NCI-H226 (cell line): Measurements from ENCODE around the gene SS18L1.
"Not testable (repeated sequence)": the region's sequence is repeated elsewhere in the genome, so short reads cannot be mapped to it uniquely, and the experiment has no call there.

Experiments used
- DNase-seq: peaks from one replicate; pipeline ENCODE4 v3.0.0-alpha.2; 2015

Gene SS18L1

DNA sequence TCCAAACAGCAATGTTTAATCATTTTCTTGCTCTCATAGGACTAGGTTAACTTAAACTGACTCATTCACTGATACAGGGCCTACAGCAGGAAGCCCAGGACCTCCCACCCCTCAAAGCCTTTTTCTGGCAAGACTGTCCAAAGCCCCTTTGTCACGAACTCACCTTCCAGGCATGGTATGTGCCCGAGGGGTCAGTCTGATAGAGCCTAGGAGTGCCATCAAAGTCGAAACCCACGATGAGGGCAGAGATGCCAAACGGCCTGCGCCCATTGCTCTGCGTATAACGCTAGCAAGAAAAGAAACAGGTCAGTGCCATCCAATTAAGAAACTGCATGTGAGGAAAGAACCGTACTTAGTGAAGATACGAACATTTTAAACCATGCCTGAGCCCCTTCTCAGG is 4.7 kb upstream of the SS18L1 start:
- DNase-seq, result no peak

DNA sequence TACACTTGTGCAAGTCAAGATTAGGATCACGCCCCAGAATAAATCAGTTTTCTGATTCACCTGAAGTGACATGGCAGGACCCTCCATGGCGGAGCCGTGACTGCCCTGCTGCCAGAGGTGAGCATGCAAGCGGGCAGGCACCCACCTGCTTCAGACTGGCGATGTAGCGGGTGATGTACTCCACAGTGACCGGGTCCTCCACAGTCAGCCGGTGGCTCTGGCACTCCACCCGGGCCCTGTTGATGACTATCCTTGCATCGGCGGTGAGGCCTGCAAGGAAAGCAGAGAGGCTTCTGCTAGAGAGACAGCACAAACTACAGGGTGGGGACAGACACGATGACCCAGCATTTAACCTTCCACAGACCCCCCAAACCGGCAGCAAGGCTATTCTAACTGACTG is 3.9 kb upstream of the SS18L1 start:
- DNase-seq, result no peak

DNA sequence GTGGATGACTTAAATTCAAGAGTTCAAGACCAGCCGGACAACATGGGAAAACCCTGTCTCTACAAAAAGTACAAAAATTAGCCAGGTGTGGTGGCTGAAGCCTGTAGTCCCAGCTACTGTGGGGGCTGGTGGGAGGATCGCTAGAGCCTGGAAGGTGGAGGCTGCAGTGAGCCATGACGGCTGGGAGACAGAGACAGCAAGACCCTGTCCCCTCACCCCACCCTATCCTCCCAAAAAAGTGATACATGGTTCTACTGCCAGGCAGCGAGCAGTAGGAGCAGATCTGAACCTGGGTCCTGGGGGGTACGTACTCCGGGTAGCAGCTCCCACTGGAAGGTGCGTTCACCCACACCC is 2.5 kb upstream of the SS18L1 start:
- DNase-seq, result no peak

DNA sequence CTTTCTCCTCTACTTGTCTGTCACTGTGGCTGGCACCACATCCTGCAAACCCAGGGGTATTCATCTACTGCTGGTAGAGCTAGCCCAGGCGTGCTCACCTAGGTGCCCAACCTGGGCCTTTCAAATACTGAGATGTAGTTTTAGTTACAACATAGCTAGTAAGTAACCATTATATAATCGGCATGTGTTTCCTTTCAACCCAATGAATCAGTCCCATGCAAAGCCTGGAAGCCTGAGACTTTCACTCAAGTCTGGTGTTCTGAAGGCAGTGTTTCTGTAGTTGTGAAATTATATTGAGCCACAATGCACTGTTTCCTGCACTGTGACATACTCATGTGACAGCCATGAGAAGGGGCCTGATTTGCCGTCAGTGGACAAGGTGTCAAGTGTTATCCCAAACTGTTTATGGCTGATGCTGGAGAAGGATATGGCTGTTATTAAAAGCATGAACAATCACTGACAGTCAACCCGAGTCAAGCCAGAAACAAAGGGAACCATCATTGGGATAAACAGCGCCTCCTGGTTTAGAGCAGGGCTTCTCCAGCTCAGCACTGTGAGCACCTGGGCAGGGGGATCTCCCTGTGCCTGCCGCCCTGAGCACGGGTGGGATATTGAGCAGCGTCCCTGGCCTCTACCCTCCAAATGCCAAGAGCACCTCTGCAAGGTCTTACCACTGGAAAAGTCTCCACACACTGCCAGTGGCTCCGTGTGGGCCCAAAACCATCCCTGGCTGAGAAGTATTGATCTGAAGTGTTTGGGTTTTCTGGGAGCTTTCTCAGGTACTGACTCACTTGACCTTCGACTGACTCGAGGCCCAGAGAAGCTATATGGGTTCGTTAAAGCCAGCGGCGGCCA is 1.9 kb upstream of the SS18L1 start:
- DNase-seq, result no peak

DNA sequence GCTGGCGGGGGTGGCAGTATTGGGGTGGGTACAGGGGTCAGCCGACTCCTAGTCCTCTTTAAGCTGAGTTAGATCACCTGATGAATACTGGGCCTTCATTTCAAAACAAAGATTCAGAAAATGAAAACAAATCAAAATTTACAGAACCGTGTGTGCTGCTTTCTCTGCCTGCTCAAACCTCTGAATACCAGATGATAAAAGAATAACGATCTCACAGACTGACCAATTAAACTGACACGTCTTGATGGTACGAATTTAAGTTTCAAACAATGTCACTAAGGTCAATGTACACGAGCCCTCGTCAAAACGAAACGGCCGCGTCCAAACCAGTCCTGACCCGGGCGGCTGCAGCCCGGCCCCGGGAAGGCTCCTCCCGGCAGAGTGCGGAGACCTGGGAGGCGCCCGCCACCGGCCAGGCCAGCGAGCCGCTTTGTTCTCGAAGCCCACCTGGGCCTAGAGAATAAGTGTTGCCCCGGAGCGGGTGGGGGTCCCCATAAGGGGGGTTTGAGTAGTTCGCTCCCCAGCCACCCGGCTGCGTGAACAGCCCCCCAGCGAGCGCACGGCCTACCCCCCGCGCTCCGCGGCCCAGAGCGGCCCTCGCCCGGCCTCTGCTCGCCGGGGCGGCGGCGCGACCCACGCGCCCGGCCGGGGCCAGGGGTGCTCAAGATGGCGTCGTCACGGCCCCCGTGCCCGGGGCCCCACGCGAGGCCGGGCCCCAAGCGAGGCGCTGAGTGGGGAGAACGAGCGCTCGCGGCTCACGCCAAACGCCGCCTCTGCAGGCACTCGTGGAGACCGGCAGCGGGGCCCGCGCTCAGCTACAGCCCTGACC is 1.1 kb upstream of the SS18L1 start:
- no peak for DNase-seq

DNA sequence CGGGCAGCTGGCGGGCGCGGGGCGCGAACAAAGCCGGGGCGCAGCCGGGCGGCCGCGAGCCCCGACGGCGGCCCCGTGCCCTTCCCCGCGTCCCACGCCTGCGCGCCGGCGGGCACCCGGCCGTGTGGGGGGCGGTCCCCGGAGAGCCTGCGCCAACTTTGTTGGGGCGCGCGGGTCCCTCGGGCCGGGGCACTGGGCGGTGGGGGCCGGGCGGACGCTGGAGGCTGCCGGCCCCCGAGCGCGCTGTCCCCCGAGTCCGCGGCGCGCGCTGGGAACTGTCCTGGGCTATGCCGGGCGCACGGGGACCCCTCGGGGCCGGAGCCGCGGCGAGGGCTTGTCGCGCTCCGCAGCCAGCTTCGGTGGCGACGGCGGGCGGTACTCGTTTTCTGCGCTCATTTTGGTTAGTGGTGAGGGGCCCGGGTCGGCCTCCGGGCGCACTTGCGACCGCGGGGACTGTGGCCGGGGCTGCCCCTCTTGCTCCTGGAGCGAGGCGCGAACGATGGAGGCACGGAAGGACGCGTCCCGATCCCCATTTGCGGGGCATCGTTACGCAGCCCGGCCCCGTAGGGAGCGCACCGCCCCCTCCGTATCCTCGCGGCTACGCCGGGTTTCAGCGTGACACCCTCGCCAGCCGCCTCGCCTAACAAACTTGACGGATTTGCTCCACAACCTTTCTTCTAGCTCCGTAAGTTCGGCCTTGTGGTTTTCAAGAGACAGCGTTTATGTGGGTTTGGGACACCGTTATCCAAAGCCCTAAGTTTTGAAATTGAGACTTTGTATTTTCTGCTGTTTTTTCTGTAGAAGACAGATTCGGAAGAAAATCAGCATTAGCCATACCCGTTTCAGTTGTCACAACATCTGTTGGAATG is 622 bp downstream of the SS18L1 start:
- DNase-seq, result no peak

DNA sequence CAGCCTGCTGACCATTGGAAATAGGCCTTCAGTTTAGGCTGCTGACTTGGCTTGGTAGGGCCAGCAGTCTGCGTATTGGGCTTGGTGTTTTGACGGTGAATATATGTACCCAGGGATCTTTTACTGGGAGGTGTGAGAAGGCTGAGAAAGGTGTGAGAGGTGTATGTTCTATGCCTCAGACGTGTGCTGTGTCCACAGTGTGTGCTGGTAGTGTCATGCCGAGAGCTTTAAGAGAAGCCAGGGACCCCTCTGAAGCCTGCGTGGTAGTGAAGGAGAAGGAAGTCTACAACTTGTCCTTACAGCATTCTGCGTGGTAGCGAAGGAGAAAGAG is 2.1 kb downstream of the SS18L1 start:
- DNase-seq, result no peak

DNA sequence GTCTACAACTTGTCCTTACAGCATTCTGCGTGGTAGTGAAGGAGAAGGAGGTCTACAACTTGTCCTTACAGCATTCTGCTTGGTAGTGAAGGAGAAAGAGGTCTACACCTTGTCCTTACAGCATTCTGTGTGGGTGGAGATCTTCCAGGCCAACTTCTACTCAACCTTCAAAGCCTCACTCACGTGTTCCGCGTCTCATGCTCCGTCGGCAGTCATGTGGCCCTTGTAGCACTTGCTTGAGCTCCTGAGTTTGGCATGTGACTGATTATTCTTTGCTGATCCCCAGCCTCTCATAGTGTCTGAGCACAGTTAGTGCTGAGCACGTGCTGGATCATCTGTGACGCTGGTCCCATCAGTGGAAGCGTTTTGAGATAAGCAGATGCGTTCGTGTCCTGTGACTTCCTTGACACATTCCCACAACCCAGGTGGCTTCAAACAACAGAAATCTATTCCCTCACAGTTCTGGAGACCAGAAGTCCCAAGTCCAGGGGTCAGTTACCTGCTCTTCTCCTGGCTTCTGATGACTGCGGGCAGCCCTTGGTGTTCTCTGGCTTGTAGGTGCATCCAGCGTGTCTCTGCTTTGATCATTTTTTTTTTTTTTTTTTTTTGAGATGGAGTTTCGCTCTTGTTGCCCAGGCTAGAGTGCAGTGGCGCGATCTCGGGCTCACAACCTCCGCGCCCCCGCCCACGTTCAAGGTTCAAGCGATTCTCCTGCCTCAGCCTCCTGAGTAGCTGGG is 2.6 kb downstream of the SS18L1 start:
- DNase-seq, result no peak

DNA sequence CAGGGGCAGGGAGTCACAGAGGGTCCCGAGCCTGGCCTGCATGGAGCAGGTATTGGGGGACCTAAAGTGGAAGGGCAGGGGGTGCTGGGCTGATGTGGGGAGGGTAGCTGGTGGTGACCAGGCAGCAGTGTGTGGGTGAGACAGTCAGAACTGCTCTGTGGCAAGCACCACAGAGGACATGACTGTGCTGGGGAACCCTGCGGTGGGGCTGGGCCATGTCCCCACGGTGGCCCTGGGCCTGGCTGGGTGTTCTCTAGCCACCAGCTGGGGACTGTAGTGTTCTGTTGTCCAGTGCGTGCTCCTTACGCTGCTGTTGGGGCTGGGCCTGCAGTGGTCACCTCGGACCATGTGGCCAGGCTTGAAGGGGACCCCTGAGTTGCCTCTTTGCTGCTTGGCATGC is 3.6 kb downstream of the SS18L1 start:
- DNase-seq, result no peak

DNA sequence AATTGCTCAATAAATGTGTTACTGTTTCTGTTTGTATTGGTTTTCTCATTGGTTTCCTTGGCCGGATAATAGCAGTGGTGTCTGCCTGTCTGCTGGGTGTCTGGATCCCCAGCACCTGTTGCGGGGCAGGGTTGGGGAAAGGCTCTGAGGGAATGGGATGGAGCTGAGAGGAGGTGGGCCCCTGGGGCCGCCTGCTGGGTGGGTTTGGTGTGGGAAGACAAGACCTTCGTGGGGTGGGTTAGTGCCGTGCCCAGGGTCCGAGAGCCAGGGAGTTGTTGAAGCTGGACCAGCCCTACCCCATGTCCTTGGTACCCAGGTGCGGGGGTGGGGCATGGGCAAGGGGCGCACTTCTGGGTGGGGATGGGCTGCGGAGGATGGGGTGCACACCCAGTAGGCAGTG is 4.0 kb downstream of the SS18L1 start:
- no peak for DNase-seq

DNA sequence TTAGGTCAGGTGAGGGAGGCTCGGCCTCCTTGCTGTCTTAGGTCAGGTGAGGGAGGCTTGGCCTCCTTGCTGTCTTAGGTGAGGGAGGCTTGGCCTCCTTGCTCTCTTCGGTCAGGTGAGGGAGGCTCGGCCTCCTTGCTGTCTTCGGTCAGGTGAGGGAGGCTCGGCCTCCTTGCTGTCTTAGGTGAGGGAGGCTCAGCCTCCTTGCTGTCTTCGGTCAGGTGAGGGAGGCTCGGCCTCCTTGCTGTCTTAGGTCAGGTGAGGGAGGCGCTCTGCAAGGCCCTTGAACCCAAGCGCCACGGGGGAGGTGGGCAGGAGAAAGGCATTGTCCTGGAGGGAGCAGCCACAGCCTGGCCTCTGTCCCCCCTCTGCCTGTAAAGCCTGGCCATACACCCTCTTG is 4.8 kb downstream of the SS18L1 start:
- not testable (repeated sequence) for DNase-seq

DNA sequence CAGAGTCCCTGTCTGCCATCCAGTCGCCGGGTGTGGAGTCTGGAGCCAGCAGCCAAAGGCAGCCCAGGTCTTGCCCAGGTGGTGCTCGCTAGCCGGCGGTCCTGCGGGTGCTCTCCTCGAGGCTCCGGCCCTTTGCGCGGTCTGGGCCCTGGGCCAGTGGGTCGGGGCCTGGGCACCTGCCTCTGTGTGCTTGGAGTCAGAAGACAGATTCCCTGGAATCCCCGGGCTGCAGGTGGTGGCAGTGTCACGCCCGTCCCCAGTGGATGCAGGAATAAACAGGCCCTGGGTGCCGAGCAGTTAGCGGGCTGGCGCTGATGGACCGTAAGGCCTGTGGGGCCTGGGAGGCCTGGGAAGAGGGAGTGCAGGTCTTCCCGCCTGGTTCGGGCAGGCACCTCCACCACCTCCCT is 5.3 kb downstream of the SS18L1 start:
- DNase-seq, result no peak

DNA sequence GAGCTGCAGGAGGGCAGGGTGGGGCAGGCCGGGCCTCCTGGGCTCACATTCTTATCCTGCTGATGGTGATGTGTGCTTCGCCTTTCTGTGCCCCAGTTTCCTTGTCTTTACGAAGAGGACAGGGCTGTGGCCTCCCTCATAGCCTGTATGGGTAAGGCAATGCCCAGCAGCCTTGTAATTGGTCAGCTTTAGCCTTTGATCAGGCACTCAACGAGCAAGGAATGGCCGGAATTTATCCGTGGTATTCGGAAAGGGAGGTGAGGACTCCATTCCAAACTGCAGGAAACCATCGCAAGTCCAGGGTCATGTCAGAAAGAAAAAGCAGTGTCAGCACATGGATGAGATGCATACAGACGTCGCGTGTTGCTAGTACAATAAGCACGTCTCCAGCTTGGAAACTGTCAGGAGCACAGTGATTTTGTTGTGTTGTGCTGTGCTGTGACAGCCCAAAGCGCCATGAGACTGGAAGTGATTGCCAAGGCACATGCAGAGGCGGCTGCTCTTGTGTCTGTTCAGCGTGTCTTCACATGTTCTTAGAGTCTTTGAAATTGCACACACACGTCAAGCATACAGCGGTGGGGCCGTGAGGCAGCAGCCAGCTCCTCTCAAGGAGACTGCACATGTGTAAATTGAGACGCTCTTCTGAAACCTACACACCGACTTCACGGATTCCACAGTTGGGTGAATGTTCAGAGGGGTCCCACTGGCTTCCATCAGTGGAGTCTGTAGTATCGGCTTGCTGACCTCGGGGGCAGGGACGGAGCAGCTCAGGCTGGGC is 6.2 kb downstream of the SS18L1 start:
- DNase-seq, result no peak

DNA sequence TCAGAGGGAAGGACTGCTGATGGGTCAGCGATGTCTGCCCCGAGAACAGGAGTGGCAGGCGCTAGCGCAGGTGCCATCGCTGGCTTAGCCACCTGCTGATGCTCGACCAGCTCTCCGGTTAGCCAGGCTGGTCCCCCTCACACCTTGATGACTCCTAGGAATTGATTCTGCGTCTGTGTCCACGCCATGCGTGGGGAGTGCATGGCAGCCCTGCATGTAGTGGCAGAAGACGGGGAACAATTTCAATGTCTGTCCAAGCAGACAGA is 6.7 kb downstream of the SS18L1 start:
- no peak for DNase-seq

DNA sequence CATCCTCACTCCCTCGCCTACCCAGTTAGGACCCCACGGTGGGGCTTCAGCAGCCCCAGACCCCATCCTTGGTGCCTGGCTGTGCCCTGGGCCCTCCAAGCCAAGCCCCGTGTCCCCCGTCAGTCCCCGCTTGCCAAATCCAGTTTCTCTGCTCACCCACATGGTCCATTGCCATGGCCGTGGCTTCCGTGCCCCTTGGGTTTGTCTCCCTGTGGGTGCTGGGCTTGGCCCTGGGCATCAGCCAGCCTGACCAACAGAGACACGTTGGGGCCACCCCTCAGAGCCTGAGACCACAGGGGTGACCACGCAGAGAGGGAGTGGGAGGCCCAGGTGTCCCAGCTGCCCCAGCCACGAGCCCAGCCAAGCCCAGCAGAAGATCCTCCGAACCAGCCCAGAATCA is 7.7 kb downstream of the SS18L1 start:
- no peak for DNase-seq

DNA sequence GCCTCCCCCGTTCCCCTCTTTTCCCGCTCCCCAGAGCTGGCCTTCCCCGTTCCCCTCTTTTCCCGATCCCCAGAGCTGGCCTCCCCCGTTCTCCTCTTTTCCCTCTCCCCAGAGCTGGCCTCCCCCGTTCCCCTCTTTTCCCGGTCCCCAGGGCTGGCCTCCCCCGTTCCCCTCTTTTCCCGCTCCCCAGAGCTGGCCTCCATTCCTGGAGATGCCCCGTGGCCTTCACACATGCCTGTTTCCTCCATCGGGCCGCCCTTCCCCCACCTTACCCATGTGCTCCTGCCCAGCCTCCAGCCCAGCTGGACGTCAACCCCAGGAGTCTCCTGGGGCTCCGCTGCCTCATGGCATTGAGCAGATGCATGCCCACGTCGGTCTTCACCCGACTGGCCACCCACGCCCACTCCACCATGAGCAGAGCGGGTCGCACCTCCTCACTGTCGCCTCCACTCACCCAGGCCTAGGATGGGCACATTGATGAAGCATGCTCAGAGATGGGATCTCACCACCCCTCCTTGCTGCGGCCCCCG is 8.3 kb downstream of the SS18L1 start:
- DNase-seq, result no peak

DNA sequence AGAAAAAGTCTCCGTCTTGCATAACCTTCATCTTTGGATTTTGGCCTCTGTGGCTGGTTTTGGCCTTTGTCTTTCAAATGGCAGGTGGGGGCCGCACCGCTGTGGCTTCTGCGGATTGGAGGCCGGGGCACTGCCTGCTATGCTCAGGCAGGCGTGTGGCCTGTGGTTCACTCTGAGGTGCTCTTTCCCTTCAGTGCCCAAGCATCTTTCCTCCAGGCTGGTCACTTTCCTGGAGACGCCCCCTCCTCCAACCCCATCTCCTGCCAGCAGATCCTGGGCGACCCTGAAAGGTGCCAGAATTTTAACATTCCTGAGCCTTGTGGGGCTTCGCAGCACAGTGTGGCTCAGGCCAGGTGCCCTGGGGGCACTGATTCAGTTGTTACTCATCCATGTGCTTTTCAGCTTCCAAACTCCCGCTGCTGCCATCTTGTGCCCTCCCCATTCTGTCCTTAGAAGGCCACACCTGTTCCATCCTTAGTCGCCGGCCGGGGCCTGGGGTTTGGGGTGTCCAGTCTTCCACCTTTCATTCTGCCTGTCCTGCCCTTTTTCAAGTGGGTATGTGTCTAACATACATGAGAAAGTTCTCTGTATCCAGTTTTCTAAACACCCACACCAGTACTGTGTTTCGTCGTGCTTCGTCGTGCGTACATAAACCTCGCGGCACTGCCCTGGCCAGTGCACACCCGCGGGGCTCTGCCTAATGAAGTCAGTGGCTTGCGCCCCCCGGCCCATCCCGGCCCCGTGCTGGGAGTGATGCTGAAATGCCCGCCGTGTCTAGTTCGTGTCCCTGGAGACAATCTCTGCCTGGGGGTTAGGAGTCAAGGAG is 12.1 kb downstream of the SS18L1 start:
- peak; percentile 27 for DNase-seq

DNA sequence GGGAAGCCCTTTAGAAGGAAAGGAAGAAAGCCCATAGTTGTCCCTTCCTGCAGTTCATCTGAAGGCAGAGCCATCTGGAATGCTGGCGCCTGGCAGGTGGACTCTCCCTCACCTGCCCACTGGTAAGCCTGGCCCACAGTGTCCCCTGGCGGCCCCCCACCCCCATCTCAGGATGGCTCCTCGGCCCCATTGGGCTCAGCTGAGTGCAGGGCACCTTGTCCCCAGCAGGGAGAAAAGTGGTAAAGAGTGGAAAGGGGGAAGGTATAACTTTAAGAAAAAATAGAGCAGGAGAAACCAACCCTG is 12.6 kb downstream of the SS18L1 start:
- DNase-seq, result no peak

DNA sequence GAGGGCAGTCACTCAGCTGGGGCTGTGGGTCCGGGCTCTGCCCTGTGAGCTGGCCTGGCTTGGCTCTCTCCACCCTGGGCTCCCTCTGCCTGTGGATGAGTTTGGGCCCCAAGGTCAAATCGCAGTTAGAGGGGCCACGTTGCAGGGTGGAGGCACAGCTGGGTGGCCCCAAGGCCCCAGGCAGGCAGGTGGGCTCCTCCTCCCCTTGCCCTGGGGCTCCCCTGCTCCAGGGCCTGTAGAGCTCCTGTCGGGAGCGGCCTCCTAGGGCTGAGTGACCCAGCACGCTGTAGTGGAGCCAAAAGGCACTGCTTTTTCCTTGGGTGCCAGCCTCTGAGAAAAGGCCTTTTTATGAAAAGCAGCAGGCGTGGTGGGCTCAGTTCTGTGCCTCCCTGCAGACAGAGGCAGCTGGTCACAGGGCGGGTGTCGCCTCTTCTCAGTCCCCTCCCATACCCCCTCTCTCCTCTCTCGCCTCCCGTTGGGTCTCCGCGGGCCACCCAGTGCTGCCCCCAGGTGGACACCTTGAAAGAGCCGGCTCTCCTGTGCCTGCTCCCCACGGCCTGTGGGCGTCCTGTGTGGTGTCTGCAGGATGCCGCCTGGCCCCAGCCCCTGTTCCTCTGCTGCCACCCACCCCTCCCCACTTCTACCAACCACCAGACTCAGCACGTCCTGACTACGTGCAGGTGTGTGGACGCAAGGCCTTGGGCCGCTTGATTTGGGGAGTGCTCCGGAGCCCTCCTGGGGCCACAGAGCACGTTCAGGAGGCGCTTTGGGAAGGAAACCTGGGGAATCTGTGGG is 13.2 kb downstream of the SS18L1 start:
- DNase-seq, result no peak

DNA sequence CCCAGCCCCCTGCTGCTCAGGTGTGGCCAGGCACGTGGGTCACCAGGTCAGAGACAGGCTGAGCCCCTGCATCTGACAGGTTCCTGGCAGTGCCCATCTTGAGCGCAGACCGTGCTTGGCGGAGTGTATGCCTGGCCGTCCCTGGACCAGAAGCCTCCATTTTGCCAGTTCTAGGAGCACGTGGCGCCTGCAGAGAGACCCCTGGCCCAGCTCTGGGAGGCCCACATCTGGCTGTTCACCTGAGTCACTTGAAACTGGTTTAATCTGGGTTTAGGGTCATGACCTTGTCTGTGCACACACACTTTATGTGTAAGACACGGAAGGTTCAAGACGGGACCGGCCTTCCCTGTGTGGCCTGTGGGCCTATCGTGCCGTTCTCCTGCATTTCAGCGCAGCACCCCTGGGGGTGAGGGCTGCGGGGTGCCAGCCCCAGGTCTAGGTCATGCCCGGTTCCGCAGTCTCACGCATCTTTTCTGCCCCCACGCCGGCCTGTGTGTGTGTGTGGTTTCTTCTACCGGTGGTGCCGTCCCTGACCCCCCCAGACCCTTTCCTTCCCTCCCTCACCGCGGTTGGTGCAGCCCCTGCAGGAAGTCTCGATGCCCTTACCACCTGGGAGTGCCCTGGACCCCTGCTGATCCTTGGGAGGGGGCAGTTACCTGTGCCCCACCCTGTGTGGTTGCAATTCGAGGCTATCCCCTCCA is 14.0 kb downstream of the SS18L1 start:
- no peak for DNase-seq
